HG03558 (cell line): ENCODE data around the gene SPIB.
A peak's percentile ranks its signal among the peaks of the same experiment; 100 is the strongest.
"Not testable (repeated sequence)": the region's sequence is repeated elsewhere in the genome, so short reads cannot be mapped to it uniquely, and the experiment has no call there.

Experiments used
- ATAC-seq: cut with Tn5 transposase; IDR thresholded peaks from one replicate; pipeline ENCODE4 v1.9.1; 2021; ENCODE audit warnings: moderate number of reproducible peaks; ENCODE audit not compliant: unreplicated experiment; ENCODE audit errors: extremely low read depth

The SPIB gene

DNA sequence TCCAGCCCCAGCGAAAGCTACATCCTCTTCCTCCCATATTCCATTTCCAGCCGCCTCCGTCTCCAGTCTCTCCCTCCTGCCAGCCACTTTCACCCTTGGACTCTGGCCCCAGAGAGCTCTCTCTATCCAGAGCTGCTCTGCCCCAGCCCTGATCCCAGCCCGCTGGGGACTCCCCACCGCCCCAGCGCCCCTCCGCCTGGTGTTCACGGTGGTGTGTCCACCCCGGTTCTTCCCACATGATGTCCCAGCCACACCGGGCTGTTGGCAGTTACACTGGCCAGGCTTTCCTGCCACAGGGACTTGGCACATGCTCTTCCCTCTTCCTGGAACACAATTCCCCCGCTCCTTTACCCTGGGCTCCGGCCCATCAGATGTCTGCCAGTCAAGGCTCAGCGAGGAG, 46.3 kb downstream of the SPIB start:
- no peak for ATAC-seq

DNA sequence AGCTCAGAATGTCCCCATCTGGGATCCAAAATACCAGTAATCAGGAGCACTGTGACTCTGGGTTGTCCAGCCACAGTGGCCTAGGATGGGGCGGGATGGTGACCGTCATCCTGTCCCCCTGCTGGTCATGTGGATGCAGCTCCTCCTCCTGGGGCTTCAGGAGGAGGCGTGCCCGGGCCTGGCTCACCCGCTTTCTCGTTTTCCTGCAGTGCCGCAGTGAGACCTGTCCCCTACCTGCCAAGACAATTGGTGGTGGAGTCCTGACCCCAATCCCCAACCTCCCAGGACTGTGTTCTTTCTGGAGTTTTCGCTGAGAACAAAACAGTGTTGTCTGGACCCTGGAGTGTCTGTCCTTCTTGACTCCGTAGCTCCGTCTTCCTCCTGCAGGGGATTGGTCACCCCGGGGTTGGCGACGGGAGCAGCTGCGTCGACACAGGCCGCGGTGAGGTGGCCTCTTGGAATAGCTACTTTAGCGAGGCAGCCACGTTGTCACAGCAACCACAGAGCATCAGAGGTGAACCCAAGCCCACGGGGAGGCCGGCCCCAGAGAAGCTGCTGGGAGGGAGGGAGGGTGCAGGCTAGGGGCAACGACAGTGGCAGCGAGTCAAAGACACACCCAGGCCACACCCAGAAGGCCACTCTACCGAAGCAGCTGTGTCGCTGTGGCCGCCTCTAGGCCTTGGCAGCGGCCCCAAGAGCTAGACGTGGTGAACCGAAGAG, 47.4 kb downstream of the SPIB start:
- no peak for ATAC-seq

DNA sequence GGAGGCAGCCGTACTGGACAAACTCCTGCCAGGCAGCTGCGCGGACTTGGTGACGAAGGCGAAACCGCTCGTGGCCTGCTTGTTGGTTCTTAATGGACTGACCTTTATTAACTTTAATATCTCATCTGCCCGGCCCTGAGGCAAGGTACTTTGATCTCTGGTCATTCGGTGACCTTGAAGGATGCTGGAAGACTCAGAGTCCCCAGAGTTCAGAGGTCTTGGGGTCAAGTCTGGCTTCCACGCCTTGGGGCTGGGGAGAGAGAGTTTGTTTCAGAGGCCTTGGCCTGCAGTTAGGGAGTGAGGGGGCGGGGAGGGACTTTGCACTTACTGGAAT, 47.9 kb downstream of the SPIB start:
- no peak for ATAC-seq

DNA sequence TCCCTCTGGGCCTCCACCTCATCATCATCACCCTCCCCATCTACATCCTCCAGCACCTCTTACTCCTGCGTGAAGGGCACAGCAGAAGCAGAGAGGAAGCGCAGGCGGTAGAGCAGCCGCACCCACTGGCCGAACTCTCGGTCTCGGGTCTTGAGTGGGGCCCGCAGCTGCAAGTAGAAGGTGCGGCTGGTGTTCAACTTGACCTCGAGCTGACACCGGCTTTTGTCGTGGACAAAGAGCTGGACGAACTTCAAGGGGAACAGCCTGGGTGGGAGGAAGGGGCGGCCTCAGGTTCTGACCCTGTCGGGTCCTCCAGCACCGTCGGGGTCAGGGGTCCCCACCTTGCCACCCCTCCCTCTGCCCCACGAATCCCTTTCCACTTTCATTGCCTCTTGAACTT, 48.8 kb downstream of the SPIB start:
- no peak for ATAC-seq

DNA sequence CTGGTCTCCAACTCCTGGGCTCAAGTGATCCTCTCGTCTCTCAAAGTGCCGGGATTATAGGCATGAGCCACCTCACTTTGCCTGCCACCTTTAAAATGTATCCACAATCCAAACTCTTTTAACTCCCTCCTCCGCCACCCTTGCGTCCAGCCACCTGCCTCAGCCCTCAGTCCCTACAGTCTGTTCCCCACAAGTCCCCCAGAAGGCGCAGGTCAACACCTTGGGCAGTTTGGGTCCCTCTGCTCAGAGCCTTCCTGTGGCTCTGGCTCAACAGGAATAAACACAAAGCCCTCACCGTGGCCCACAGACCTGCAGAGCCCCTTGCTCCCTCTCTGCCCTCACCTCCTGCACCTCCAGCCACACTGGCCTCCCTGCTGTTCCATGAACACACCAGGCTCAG, 50.1 kb downstream of the SPIB start:
- ATAC-seq: no peak

DNA sequence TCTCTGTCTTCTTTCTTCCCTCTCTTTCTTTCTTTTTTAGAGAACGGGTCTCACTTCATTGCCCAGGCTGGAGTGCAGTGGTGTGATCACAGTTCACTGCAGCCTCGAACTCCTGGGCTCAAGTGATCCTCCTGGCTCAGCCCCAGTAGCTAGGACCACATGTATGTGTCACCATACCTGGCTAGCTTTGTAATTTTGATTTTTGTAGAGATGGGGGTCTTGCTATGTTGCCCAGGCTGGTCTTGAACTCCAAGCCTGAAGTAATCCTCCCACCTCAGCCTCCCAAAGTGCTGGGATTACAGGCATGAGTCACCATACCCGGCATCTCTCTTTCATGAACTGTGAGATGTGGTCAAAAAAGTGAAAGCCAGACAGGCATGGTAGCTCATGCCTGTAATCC, 54.6 kb downstream of the SPIB start:
- not testable (repeated sequence) for ATAC-seq

DNA sequence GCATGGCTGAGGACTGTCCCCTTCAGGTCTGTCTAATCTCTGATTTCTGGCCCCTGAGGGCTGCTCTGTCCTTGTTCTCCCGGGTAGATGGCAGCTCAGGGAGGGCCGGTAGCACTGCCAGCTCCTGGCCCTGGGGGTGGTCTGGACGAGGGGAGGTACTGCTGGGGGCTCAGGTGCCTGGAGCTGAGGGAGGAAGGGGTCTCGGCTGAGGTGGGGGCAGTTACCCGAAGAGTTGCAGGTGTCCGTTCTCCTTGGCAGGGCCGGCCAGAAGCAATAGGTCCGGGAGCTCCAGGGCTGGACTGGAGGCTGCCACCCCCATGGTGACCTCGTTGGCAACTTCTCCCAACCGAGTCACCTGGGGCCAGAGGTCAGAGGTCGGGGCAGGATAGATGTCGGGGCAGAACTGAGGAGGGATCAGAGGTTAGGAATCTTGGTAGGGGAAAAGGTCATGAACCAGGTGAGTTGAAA, 56.4 kb downstream of the SPIB start:
- ATAC-seq: no peak

DNA sequence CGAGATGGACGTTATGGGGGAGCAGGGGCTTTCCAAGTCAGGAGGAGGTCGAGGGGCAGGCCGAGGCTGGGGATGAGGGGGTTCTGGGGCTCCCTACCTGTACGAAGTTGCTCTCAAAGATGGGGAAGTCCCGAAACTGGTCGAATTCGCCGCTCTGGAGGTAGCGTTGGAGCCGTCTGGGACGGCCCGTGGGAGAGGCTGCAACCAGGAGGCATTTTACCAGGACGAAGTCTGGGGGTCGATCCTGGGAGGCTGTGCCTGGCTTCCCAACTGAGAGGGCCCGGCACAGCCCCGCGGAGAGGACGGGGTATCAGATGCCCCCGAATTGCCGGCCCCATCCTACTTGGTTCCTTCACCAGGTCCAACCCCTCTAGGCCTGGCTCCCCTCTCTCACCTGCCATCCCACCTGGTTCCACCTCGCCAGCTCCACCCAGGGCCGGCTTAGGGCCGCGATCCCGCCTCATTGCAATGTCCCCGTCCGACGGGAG, 57.0 kb downstream of the SPIB start:
- ATAC-seq: no peak

DNA sequence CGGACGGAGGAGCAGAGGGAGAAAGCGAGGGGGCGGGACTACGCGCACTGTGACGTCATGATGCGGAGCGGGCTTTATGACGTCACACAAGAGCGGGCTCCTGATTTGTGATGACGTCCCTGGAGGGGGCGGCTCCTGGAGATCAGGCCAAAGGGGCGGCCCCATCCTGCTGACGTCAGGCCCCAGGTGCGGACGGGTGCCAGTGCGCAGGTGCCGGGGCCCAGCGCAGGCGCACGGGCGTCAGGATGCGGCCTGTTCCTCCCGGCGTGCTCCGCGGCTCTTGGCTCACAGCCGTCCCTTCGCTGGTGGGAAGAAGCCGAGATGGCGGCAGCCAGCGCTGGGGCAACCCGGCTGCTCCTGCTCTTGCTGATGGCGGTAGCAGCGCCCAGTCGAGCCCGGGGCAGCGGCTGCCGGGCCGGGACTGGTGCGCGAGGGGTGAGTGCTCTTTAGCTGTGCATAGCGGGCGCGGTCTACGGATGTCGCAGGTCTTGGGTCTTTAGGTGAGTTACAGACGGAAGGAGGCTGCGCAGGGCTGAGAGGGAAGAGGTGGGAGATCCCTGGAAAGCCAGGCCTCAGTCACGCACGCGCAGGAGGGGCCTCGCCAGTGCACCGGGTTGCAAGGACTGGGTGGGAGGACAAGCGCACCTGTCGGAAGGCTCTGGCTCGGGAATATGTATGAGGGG, 57.6 kb downstream of the SPIB start, which contains the start of the genes EMC10 and GARIN5A:
Gene EMC10 (plus strand): TSS at position 284 of the 683 bp plus-strand sequence. CDS start 38 bp downstream, at position 322.
Gene GARIN5A (minus strand): TSS at position 625 of the 683 bp plus-strand sequence. CDS start 460 bp downstream, at position 165.
- peak; percentile 46 for ATAC-seq

GRCh38 chr19:50476907-50477238, 58.1 kb downstream of the SPIB start:
- no peak for ATAC-seq

DNA sequence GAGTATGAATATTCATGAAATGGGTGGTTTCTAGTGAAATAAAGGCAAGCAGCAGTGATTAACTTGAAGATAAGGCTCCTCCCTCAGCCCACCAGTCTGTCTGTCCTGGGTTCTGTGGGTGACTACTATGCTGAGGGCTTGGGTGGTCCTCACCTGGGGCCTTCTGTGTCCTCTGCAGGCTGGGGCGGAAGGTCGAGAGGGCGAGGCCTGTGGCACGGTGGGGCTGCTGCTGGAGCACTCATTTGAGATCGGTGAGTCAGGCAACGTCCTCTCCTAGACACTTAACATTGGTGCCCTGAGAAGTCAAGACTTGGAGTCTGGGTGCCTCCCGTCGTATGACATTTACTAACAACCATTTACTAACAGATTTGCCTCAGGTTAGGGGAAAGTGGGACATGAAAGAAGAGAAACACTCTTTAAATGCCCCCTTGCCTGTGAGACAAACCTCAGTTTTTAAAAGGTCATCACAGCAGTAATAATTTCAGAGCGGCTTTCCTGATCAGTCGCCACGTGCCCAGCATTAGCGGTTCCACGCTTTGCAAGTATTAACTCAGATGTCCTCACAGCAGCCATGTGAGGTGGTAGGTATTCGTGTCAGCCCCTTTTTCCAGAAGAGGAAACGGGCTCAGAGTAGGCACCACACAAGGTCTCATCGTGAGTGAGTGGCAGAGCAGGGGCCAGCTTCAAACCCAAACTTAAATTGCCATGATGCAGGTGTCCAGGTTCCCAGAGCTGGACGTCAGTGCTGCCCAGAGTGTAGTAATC, 59.2 kb downstream of the SPIB start:
- no peak for ATAC-seq

DNA sequence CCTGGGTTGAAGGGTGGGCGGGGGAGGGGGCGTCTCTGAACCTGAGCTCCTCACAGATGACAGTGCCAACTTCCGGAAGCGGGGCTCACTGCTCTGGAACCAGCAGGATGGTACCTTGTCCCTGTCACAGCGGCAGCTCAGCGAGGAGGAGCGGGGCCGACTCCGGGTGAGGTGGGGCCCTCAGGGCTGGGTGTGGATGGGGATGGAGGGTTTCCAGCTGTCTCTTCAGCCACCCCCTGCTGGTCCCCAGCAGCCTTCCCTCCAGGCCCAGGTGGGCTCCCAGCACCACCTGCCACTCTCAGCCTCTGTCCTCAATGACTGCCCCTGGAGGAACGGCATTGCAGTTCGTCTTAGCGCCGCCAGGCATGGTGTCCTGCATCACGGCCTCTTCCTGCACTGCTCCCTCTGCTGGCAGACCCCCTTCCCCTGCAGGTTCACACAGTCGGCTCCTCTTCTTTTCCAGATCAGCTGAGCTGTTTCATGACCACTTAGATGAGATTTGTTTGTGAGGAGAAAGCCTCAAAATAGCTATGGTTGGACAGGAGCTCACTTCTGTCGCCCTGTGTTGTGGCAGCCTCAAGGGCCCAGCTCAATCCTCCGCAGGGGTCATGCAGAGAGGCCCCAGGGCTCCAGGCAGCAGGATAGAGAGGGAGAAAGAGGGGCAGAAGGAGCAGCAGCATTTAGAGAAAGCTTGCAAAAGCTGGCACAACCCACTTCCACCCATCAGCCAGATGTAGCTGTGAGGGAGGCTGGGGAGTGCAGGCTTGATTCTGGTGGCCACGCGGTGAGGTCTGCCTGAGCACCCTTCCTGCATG, 60.4 kb downstream of the SPIB start:
- ATAC-seq: no peak

DNA sequence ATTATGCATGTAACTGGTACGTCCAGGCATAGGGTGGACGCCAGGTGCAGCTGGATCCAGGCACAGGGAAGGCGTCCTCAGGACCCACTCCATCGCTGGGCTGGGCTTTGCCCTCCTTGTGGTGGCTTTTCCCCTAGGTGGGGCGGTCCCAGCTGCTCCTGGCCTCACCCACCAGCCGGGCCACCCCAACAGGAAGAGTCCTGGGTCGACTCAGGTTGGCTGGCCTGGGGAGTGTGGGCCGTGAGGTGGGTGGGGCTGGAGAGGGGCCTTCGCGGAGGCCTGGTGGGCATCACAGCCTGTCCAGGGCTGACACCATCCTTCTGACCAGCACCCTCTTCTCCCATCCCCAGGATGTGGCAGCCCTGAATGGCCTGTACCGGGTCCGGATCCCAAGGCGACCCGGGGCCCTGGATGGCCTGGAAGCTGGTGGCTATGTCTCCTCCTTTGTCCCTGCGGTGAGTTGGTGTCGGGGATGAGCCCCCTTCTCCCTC, 61.1 kb downstream of the SPIB start:
- ATAC-seq: no peak

DNA sequence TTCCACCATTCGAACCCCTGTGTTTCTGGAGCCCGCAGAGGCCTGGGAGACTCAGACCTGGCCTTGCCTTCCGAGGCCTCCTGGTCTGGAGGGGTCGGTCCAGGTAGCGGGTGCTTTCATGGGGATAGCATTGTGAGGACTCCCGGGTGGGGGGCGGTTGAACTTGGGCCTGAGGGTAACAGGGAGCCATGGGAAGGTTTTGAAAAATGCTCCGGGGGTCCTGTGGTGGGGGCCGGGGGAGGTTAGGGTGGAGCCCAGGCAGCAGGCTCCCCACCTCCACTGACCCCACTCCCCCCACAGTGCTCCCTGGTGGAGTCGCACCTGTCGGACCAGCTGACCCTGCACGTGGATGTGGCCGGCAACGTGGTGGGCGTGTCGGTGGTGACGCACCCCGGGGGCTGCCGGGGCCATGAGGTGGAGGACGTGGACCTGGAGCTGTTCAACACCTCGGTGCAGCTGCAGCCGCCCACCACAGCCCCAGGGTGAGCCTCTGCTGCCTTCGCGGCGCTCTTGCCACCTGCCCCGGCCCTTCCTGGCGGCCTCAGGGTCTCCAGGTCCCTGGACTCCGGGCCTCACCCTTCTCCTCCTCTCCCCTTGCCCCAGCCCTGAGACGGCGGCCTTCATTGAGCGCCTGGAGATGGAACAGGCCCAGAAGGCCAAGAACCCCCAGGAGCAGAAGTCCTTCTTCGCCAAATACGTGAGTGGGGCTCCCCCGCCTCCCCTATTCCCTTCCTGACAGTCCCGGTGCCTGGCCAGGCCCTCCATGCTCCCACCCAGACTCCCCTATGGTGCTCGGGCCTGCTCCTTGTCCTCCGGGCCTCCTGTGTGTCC, 61.8 kb downstream of the SPIB start:
- no peak for ATAC-seq
